GM18511 (cell line): ENCODE data around the gene MYO6.

Experiments used
- ATAC-seq: cut with Tn5 transposase; IDR thresholded peaks from one replicate; pipeline ENCODE4 v1.9.1; 2021; ENCODE audit warnings: mild to moderate bottlenecking, moderate library complexity; ENCODE audit not compliant: unreplicated experiment

Gene MYO6

GRCh38 chr6:75940564-75940963, 191.5 kb downstream of the MYO6 start:
- ATAC-seq = no peak

- no peak for ATAC-seq
These were observed 192.5 kb downstream of the MYO6 start for GRCh38 chr6:75941509-75941908.

DNA sequence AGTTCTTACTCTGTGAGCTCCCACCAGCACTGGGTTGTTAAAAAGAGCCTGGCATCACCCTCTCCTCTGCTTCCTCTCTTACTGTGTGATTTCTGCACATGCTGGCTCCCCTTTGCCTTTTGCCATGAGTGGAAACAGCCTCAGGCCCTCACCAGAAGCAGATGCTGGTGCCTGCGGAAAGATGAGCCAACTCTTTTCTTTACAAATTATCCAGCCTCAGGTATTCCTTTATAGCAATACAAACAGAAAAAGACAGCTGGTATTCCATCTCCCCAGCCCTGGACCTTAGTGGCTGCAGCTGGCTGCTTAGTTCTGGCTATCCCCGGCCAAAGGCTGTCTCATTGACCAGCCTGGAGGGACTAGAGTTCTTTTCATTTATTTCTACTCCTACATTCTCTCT, 194.3 kb downstream of the MYO6 start:
- no peak for ATAC-seq

DNA sequence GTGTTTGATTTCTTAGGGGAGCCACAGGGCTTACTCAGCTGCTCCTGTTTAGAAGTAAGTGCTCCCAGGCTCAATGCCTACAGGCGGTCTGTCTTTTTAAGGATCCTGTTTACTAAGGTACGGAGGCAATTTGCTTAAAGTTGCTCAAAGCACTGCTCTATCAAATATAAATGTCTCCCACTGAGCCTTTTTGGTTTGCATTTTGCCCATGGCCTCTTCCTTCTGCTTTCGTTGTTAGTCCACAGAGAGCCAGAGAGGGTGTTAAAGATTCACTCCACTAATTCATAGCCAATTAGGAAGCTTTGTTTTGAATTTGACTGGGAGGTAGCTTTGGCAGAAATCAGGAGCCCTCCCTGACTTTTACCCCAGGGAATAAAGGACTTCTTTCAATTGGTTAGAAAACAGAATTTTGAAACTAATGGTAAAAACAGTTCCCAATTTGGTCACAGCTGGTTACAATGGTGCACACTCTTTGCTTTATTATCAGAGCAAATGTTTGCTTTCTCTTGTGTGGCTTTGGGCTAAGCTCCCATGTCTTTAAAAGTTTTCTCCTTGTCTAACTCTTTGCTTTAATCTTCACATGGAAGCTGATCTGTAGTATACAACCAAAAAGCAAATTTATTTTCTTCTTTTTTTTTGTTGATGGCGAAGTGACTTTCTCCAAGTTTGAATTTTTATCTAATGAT, 197.2 kb downstream of the MYO6 start:
- ATAC-seq = peak; percentile 70

- no peak for ATAC-seq
These were observed 198.9 kb downstream of the MYO6 start for GRCh38 chr6:75947935-75948334.

- peak; percentile 46 for ATAC-seq
These were observed 203.1 kb downstream of the MYO6 start for GRCh38 chr6:75952128-75952527.

GRCh38 chr6:75963569-75963968, 214.5 kb downstream of the MYO6 start:
- ATAC-seq = no peak

- ATAC-seq = no peak
These were observed 219.1 kb downstream of the MYO6 start for GRCh38 chr6:75968143-75968542.
